PC-3 (cell line): ENCODE measurements around the gene MACROD2. TPM values are rescaled to one million over a fixed set of nuclear protein-coding genes. Genes with fewer than 3 reads are reported as not detected.
A peak's percentile ranks its signal among the peaks of the same experiment; 100 is the strongest.

Experiments
- ATAC-seq: fragments of 200-7000 bp; cut with Tn5 transposase; 2 replicates; pipeline ENCODE4 v1.9.1; 2020; ENCODE audit warnings: mild to moderate bottlenecking, moderate library complexity
- BruUV-seq: library from RNA; stranded (reverse); fragments of 400-500 nt; replicated peaks from 2 replicates; lab custom pipeline; 2021; lab: Mats Ljungman, UMichigan
- CTCF ChIA-PET: fragments of 300-600 bp; sonication (Branson Sonifier 250); formaldehyde crosslinking; loops from one replicate; lab custom pipeline; 2022; ENCODE audit warnings: antibody characterized with exemption; lab: Charles Lee
- POLR2A ChIA-PET: fragments of 300-600 bp; sonication (Branson Sonifier 250); formaldehyde crosslinking; loops from one replicate; lab custom pipeline; 2022; ENCODE audit warnings: antibody characterized with exemption; ENCODE audit not compliant: unreplicated experiment; lab: Charles Lee
- DNase-seq: peaks from one replicate; pipeline ENCODE4 v3.0.0-alpha.2; 2015
- H2AFZ ChIP-seq: fragments of 300-600 bp; sonication (generic); 2 replicates; pipeline ENCODE4 v1.6.0; 2016; ENCODE audit warnings: antibody characterized with exemption, low read length
- H3F3A ChIP-seq: fragments of 300-600 bp; sonication (generic); one replicate; pipeline ENCODE4 v1.6.0; 2017; ENCODE audit warnings: antibody characterized with exemption, low read length, control low read depth, mild to moderate bottlenecking; ENCODE audit not compliant: unreplicated experiment
- H3K27ac ChIP-seq: fragments of 300-600 bp; sonication (generic); 2 replicates; pipeline ENCODE4 v1.5.1; 2016; ENCODE audit warnings: mild to moderate bottlenecking, low read length
- H3K27me3 ChIP-seq: fragments of 300-600 bp; sonication (generic); 2 replicates; pipeline ENCODE4 v1.6.1; 2016; ENCODE audit warnings: low read length, mixed read lengths
- H3K36me3 ChIP-seq: fragments of 300-600 bp; sonication (generic); 2 replicates; pipeline ENCODE4 v1.6.1; 2016; ENCODE audit warnings: low read depth, mixed run types, low read length, mixed read lengths
- H3K4me1 ChIP-seq: fragments of 300-600 bp; sonication (generic); 2 replicates; pipeline ENCODE4 v1.5.1; 2016; ENCODE audit warnings: low read length; ENCODE audit not compliant: insufficient read depth
- H3K4me2 ChIP-seq: fragments of 300-600 bp; sonication (generic); 2 replicates; pipeline ENCODE4 v1.6.0; 2016; ENCODE audit warnings: low read length
- H3K4me3 ChIP-seq: fragments of 300-600 bp; sonication (generic); 2 replicates; pipeline ENCODE4 v1.5.1; 2016; ENCODE audit warnings: mild to moderate bottlenecking, low read length, mixed read lengths
- H3K79me2 ChIP-seq: fragments of 300-600 bp; sonication (generic); 2 replicates; pipeline ENCODE4 v1.6.1; 2017; ENCODE audit warnings: low read length, mixed read lengths
- H3K9ac ChIP-seq: fragments of 300-600 bp; sonication (generic); 2 replicates; pipeline ENCODE4 v1.6.0; 2016; ENCODE audit warnings: mild to moderate bottlenecking, low read length
- H3K9me2 ChIP-seq: fragments of 300-600 bp; sonication (generic); replicated peaks from 2 replicates; pipeline ENCODE4 v1.6.1; 2016; ENCODE audit warnings: mixed run types, low read length, mixed read lengths
- H3K9me3 ChIP-seq: fragments of 300-600 bp; sonication (generic); 2 replicates; pipeline ENCODE4 v1.6.1; 2016; ENCODE audit warnings: low read length, mixed read lengths
- H4K20me1 ChIP-seq: fragments of 300-600 bp; sonication (generic); 2 replicates; pipeline ENCODE4 v1.6.1; 2016; ENCODE audit warnings: low read length, mixed read lengths
- EZH2 ChIP-seq: fragments of 300-600 bp; sonication (generic); IDR thresholded peaks from one replicate; pipeline ENCODE4 v1.6.1; 2017; ENCODE audit warnings: antibody characterized with exemption, mild to moderate bottlenecking, low read length; ENCODE audit not compliant: unreplicated experiment
- EZH2phosphoT487 ChIP-seq: fragments of 300-600 bp; sonication (generic); IDR thresholded peaks from 2 replicates; pipeline ENCODE4 v1.6.1; 2018; ENCODE audit warnings: mild to moderate bottlenecking, antibody characterized with exemption, low read length, borderline replicate concordance
- intact Hi-C: fragments of 100-400 bp; cut with micrococcal nuclease; formaldehyde crosslinking; loops from 2 replicates; pipeline ENCODE4 v1.9.0; 2023
- total RNA-seq: library from RNA; depleted of rRNA; stranded (reverse); fragments of >200 nt; gene quantifications from 2 replicates; pipeline ENCODE4 v1.2.3, GENCODE V29; 2014
- TF ChIP-seq, protein P1 (sequence below): fragments of 300-600 bp; sonication (generic); conservative IDR thresholded peaks from 2 replicates; pipeline ENCODE4 v1.5.1; 2017; ENCODE audit warnings: antibody characterized with exemption, low read depth, mild to moderate bottlenecking, low read length

The MACROD2 gene
- total RNA-seq, 1 experiment from 2014 or later: 3.1 TPM

DNA sequence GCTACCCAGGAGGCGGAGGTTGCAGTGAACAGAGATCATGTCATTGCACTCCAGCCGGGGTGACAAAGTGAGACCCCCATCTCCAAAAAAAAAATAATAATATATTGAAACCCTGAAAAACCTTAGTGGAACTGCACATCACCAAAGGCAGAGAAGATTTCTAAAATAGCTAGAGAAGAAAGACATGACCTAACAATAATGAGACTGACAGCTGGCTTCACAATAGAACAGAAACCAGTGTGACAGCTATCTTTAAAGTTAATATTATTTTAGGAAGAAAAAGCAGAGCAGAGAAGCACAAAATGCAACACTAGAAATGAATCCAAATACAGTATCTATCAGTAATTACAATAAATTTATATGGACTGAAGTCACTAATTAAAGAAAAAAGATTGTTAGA lies 409.2 kb downstream of the MACROD2 start:
- H3K79me2 ChIP-seq: no peaks in the 10 kb centered on the region
- H3K9me2 ChIP-seq: no peaks in the 10 kb centered on the region
- H3K9ac ChIP-seq: no peak overlapping the region
- no peak overlapping the region for H3K27ac ChIP-seq
- no peak overlapping the region for H2AFZ ChIP-seq
- ATAC-seq: no peak
- ChIA-PET CTCF (interaction anchor here (0.8 kb wide), 1 partner anchor 27 kb away, joined by 3 read pairs; no protein-coding TSS in a partner anchor), POLR2A (no interaction called here)
- no peak for DNase-seq
- H3K4me2 ChIP-seq: no peak overlapping the region
- no TSS peak for BruUV-seq
- H3K4me1 ChIP-seq: peaks cover 33% of the 10 kb centered on the region
- no peaks in the 10 kb centered on the region for H3K9me3 ChIP-seq
- H3K36me3 ChIP-seq: no peaks in the 10 kb centered on the region
- TF ChIP-seq, protein P1, sequence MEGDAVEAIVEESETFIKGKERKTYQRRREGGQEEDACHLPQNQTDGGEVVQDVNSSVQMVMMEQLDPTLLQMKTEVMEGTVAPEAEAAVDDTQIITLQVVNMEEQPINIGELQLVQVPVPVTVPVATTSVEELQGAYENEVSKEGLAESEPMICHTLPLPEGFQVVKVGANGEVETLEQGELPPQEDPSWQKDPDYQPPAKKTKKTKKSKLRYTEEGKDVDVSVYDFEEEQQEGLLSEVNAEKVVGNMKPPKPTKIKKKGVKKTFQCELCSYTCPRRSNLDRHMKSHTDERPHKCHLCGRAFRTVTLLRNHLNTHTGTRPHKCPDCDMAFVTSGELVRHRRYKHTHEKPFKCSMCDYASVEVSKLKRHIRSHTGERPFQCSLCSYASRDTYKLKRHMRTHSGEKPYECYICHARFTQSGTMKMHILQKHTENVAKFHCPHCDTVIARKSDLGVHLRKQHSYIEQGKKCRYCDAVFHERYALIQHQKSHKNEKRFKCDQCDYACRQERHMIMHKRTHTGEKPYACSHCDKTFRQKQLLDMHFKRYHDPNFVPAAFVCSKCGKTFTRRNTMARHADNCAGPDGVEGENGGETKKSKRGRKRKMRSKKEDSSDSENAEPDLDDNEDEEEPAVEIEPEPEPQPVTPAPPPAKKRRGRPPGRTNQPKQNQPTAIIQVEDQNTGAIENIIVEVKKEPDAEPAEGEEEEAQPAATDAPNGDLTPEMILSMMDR: no peak
- TF ChIP-seq EZH2: no peak
- no peak for TF ChIP-seq EZH2phosphoT487
- no peaks in the 10 kb centered on the region for H3K27me3 ChIP-seq
- H4K20me1 ChIP-seq: no peaks in the 10 kb centered on the region
- H3F3A ChIP-seq: peaks cover 16% of the 10 kb centered on the region
- no peak overlapping the region for H3K4me3 ChIP-seq
- intact Hi-C loops: no loop called here

DNA sequence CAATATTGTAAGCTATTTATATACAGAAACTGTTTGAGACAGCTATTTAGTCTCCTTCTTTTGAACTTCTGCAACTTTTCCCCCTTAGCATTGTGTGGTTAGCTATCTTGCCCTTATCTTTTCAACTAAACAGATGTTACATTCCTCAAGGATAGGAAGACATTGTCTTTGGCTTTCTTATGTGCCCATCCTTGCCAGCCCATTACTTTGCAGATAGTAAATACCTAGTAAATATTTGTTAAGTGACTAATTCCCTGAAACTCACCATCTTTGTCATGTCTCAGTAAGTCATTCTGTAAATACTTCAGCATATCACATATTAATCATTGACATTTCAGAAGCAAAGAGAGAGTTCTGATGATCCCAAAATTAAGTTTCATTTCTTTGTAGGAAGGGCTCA lies 411.2 kb downstream of the MACROD2 start:
- Histone ChIP-seq H2AFZ (no peak overlapping the region), H4K20me1 (no peaks in the 10 kb centered on the region), H3K9ac (peak overlapping the region; percentile 88), H3K4me3 (peak overlapping the region; percentile 50), H3K9me2 (no peaks in the 10 kb centered on the region), H3F3A (peaks cover 16% of the 10 kb centered on the region), H3K27ac (peak overlapping the region; percentile 98), H3K9me3 (no peaks in the 10 kb centered on the region), H3K36me3 (no peaks in the 10 kb centered on the region), H3K27me3 (no peaks in the 10 kb centered on the region), H3K79me2 (no peaks in the 10 kb centered on the region), H3K4me2 (peak overlapping the region; percentile 78), H3K4me1 (peaks cover 33% of the 10 kb centered on the region)
- POLR2A ChIA-PET: no interaction called here
- peak; percentile 92 for ATAC-seq
- BruUV-seq: no TSS peak
- CTCF ChIA-PET: interaction anchor here (1.6 kb wide), 1 partner anchor 69 kb away, joined by 5 read pairs; the partner anchor contains the start of gene FLRT3
- peak; percentile 94 for DNase-seq
- no peak for TF ChIP-seq EZH2phosphoT487
- no peak for TF ChIP-seq EZH2
- TF ChIP-seq, protein P1: no peak
- intact Hi-C loops: loop anchor here (2.0 to 5.0 kb wide), 2 partner anchors 174 to 571 kb away; no protein-coding TSS in a partner anchor

DNA sequence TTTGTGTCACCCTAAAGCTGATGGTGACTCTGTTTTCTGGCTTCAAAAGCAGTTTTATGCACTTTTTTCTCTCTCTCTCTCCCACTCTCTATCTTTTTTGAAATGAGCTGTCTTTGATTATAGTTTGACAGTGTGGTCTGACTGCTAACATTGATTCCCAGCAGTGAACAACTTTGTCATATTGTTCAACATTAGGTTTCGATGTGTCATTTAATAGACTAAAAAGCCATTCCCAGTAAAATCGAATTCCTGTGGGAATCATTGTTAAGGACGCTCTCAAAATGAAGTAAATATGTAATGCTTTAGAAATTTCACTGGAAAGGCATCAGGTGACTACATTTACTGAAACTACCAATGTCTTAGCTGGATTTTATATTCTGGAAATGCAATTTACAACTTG lies 412.0 kb downstream of the MACROD2 start:
- Histone ChIP-seq H3K9me3 (no peaks in the 10 kb centered on the region), H4K20me1 (no peaks in the 10 kb centered on the region), H2AFZ (no peak overlapping the region; the same call in 1 of the 2 replicates), H3K79me2 (no peaks in the 10 kb centered on the region), H3K4me1 (peaks cover 33% of the 10 kb centered on the region), H3K9ac (peak overlapping the region; percentile 88), H3K4me3 (peak overlapping the region; percentile 50), H3K4me2 (peak overlapping the region; percentile 78), H3K27ac (peak overlapping the region; percentile 98), H3K36me3 (no peaks in the 10 kb centered on the region), H3K9me2 (no peaks in the 10 kb centered on the region), H3K27me3 (no peaks in the 10 kb centered on the region), H3F3A (peaks cover 16% of the 10 kb centered on the region)
- BruUV-seq: no TSS peak
- TF ChIP-seq EZH2: no peak
- TF ChIP-seq EZH2phosphoT487: no peak
- ChIA-PET POLR2A (no interaction called here), CTCF (interaction anchor here (1.6 kb wide), 1 partner anchor 70 kb away, joined by 5 read pairs; the partner anchor contains the start of gene FLRT3)
- intact Hi-C loops: loop anchor here (1.0 to 5.0 kb wide), 3 partner anchors 82 to 570 kb away; no protein-coding TSS in a partner anchor
- DNase-seq: peak; percentile 83
- ATAC-seq: peak; percentile 12; the same call in 1 of the 2 replicates
